GM19193 (cell line): ENCODE measurements around the gene CAMTA1.
A peak's percentile ranks its signal among the peaks of the same experiment; 100 is the strongest.

Experiments used
- POLR2A ChIP-seq: IDR thresholded peaks from 4 replicates; pipeline ENCODE4 v1.6.1; 2011; ENCODE audit not compliant: insufficient read depth, insufficient read length; ENCODE audit errors: extremely low read depth

Gene CAMTA1

GRCh38 chr1:7388488-7389185 is 603.4 kb downstream of the CAMTA1 start:
- TF ChIP-seq POLR2A, result no peak

GRCh38 chr1:7389201-7389905 is 604.1 kb downstream of the CAMTA1 start:
- no peak for TF ChIP-seq POLR2A

GRCh38 chr1:7389906-7390603 is 604.8 kb downstream of the CAMTA1 start:
- TF ChIP-seq POLR2A, result no peak

GRCh38 chr1:7390604-7391000 is 605.3 kb downstream of the CAMTA1 start:
- no peak for TF ChIP-seq POLR2A

- TF ChIP-seq POLR2A, result no peak
These were observed 607.9 kb downstream of the CAMTA1 start for GRCh38 chr1:7393136-7393535.

GRCh38 chr1:7395251-7395650 is 610.0 kb downstream of the CAMTA1 start:
- no peak for TF ChIP-seq POLR2A

GRCh38 chr1:7398982-7399381 is 613.7 kb downstream of the CAMTA1 start:
- TF ChIP-seq POLR2A, result no peak

- TF ChIP-seq POLR2A, result no peak
These were observed 614.4 kb downstream of the CAMTA1 start for GRCh38 chr1:7399514-7400125.

GRCh38 chr1:7400566-7400965 is 615.3 kb downstream of the CAMTA1 start:
- no peak for TF ChIP-seq POLR2A

GRCh38 chr1:7401814-7402547 is 616.7 kb downstream of the CAMTA1 start:
- TF ChIP-seq POLR2A, result no peak

- TF ChIP-seq POLR2A, result no peak
These were observed 617.2 kb downstream of the CAMTA1 start for GRCh38 chr1:7402548-7402850.

- TF ChIP-seq POLR2A, result peak; percentile 31
These were observed 618.2 kb downstream of the CAMTA1 start for GRCh38 chr1:7403265-7404045.

- no peak for TF ChIP-seq POLR2A
These were observed 618.9 kb downstream of the CAMTA1 start for GRCh38 chr1:7404046-7404742.
